LNCAP (cell line): Measurements from ENCODE around the gene TLCD5.

Source experiments
- TF ChIP-seq, protein P1 (sequence below): fragments of 450-650 bp; IDR thresholded peaks from 2 replicates; pipeline ENCODE4 v1.5.1; 2017; ENCODE audit warnings: mild to moderate bottlenecking

The TLCD5 gene

DNA sequence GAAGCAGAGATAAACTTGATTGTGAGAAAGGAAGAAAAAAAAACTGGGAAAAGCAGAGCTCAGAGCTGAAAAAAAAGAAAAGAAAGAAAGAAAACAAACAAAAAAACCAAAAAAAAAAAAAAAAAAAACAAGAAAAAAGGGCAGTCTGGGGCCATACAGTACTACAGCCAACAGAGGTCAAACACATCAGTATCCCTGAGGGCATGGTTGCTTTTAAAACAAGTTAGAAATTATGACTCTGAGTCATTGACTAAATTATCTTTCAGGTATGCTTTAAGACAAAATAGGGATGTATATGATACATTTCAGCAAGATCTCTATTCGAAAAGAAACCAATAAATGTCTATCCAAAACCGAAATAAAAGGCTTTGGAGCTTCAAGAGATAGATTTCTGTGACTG lies 37.1 kb upstream of the TLCD5 start:
- TF ChIP-seq, protein P1, sequence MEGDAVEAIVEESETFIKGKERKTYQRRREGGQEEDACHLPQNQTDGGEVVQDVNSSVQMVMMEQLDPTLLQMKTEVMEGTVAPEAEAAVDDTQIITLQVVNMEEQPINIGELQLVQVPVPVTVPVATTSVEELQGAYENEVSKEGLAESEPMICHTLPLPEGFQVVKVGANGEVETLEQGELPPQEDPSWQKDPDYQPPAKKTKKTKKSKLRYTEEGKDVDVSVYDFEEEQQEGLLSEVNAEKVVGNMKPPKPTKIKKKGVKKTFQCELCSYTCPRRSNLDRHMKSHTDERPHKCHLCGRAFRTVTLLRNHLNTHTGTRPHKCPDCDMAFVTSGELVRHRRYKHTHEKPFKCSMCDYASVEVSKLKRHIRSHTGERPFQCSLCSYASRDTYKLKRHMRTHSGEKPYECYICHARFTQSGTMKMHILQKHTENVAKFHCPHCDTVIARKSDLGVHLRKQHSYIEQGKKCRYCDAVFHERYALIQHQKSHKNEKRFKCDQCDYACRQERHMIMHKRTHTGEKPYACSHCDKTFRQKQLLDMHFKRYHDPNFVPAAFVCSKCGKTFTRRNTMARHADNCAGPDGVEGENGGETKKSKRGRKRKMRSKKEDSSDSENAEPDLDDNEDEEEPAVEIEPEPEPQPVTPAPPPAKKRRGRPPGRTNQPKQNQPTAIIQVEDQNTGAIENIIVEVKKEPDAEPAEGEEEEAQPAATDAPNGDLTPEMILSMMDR = no peak

DNA sequence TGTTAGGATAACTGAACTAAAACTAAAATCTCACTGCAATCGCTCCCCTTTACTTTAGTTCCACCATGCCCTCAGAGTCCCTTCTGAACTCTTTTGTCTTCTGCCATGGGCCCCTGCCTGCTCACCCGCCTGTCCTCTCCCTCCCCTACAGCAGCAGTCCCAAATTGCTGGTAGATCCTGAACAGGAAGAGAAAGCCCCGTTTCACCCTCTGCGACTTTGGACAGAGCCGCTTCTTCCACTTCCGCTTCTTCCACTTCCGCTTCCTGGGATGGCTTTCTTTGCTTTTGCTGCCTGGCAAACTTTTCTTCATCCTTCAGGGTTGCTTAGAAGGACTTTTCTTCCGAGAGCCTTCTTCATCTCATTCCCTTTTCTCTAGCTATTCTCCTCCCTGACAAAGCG lies 35.7 kb upstream of the TLCD5 start:
- TF ChIP-seq, protein P1 = no peak

- TF ChIP-seq, protein P1 = no peak
Observed at GRCh38 chr11:120290956-120291355, 34.1 kb upstream of the TLCD5 start.

DNA sequence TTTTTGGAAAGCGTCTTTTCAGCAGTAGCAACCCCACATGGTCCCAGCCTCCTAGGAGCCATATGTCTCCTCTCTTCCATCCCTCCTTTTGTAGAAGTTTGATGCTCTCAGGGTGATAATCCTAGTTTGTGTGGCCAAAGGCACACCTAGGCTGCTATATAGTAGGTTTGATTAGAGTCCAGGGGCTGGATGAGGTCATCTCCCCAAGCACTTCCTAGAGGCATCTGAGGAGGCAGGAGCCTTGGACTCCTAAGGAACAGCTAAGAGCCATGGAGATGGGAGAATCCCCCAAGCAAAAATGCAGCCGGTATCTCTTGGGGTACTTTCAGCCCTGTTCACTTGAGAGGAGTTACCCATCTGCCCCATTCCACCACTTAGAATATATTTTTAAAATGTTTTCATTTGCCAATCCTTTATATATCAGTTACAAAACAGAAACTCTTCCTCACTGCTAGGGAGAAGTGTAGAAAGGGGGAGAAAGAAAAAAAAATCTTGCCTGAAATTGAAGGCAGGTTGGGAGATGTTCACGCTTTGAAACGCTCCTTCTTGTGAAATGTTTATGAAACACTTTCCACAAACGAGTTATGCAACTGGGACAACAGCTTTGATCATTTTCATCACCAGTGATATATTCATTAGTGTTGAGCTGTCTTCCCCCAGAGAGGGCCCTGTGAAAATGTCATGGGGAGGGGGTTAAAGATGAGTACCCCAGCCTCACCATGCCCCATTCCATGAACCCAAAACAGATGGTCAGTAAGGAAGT lies 31.9 kb upstream of the TLCD5 start:
- TF ChIP-seq, protein P1 = no peak

DNA sequence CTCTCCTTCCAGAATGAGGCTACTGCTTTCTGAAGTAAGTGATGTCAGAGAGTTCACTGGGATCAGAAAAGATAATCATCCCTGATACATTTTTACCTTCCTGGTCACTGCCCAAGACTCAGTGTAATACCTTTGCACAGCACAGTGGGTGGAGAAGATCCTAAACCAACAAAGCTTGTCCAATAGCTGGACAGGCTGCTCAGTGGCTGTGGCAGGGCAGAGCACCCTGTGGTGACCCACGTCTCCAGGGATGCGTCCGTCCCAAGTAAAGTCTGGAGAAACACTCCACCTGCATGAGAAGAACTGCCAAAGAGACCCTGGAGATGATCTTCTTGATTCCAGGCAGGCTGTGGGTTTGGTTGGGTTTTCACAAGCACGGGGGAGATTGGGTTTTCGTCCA lies 31.0 kb upstream of the TLCD5 start:
- TF ChIP-seq, protein P1 = no peak

- TF ChIP-seq, protein P1 = no peak
Observed at GRCh38 chr11:120295099-120295498, 30.0 kb upstream of the TLCD5 start.

- TF ChIP-seq, protein P1 = no peak
Observed at GRCh38 chr11:120296554-120296953, 28.5 kb upstream of the TLCD5 start.

DNA sequence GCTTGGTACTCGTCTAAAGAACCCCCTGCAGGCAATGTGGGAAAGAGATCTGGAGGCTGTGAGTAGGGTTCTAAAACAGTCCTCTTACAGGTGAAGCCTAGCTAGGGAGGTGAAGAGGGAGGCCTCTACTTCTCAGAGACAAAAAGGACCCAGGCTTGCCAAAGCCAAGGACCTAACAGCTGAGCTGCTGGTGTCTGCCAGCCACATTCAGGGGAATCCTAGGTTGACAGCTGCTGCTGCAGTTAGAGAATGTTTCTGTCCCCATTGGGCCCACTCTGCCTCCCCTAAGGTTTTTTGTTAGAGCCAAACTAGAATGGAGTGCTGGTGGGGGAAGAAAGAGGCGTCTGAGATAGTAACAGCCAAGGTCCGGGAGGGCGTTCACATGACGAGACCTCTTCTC lies 26.6 kb upstream of the TLCD5 start:
- TF ChIP-seq, protein P1 = no peak
